GM19035 (cell line): Measurements from ENCODE around the gene ATE1.
A peak's percentile ranks its signal among the peaks of the same experiment; 100 is the strongest.
"Not testable (repeated sequence)": the region's sequence is repeated elsewhere in the genome, so short reads cannot be mapped to it uniquely, and the experiment has no call there.

ENCODE experiments used
- ATAC-seq: cut with Tn5 transposase; IDR thresholded peaks from one replicate; pipeline ENCODE4 v1.9.1; 2021; ENCODE audit not compliant: unreplicated experiment

Gene ATE1

GRCh38 chr10:121930268-121931085, 2.6 kb upstream of the ATE1 start:
- ATAC-seq, result not testable (repeated sequence)

- not testable (repeated sequence) for ATAC-seq
These were observed 1.9 kb upstream of the ATE1 start for GRCh38 chr10:121929585-121930267.

GRCh38 chr10:121928528-121928884, 675 bp upstream of the ATE1 start:
- ATAC-seq, result peak; percentile 11

- peak; percentile 36 for ATAC-seq
These were observed 452 bp downstream of the ATE1 start for GRCh38 chr10:121927318-121927840.

GRCh38 chr10:121926671-121927317, 1.0 kb downstream of the ATE1 start:
- ATAC-seq, result peak; percentile 11

- ATAC-seq, result no peak
These were observed 1.7 kb downstream of the ATE1 start for GRCh38 chr10:121926157-121926556.

GRCh38 chr10:121921238-121921931, 6.4 kb downstream of the ATE1 start:
- ATAC-seq, result no peak

- ATAC-seq, result peak; percentile 59
These were observed 8.2 kb downstream of the ATE1 start for GRCh38 chr10:121919666-121920065.

GRCh38 chr10:121918800-121919199, 9.0 kb downstream of the ATE1 start:
- ATAC-seq, result not testable (repeated sequence)

GRCh38 chr10:121914661-121915060, 13.2 kb downstream of the ATE1 start:
- no peak for ATAC-seq

GRCh38 chr10:121911421-121911697, 16.5 kb downstream of the ATE1 start:
- no peak for ATAC-seq

GRCh38 chr10:121910673-121911420, 17.0 kb downstream of the ATE1 start:
- no peak for ATAC-seq

- no peak for ATAC-seq
These were observed 22.9 kb downstream of the ATE1 start for GRCh38 chr10:121904888-121905287.

- peak; percentile 82 for ATAC-seq
These were observed 27.2 kb downstream of the ATE1 start for GRCh38 chr10:121900443-121901174.

GRCh38 chr10:121899727-121900126, 28.1 kb downstream of the ATE1 start:
- ATAC-seq, result no peak

- no peak for ATAC-seq
These were observed 36.7 kb downstream of the ATE1 start for GRCh38 chr10:121891103-121891502.

GRCh38 chr10:121889212-121889611, 38.6 kb downstream of the ATE1 start:
- ATAC-seq, result no peak

- ATAC-seq, result no peak
These were observed 40.7 kb downstream of the ATE1 start for GRCh38 chr10:121886997-121887622.

GRCh38 chr10:121886181-121886580, 41.6 kb downstream of the ATE1 start:
- no peak for ATAC-seq
